Left lung (tissue), 10 donors: ENCODE data around the gene AKR1A1. TPM values are rescaled to one million over a fixed set of nuclear protein-coding genes. Genes with fewer than 3 reads are reported as not detected.

Experiments
- ATAC-seq: fragments of 200-7000 bp; cut with Tn5 transposase; one replicate; pipeline ENCODE4 v1.9.1; 2020; ENCODE audit warnings: moderate library complexity
- DNase-seq, 4 donors: peaks; one replicate each; pipeline ENCODE4 v3.0.0-alpha.2; 2013 to 2020
- H3K27ac ChIP-seq, 2 donors: fragments of 200-600 bp; sonication (generic) in 1 of 2; one replicate each; pipeline versions ENCODE4 v1.5.0 to v1.8.0; 2020 to 2021
- H3K27me3 ChIP-seq, 2 donors: fragments of 200-600 bp; sonication (generic) in 1 of 2; one replicate each; pipeline versions ENCODE4 v1.5.0 to v1.8.0; 2020 to 2021
- H3K36me3 ChIP-seq, 2 donors: fragments of 200-600 bp; sonication (generic) in 1 of 2; one replicate each; pipeline versions ENCODE4 v1.5.0 to v1.8.0; 2020 to 2021
- H3K4me1 ChIP-seq, 2 donors: fragments of 200-600 bp; one replicate each; pipeline ENCODE4 v1.8.0; 2021
- H3K4me3 ChIP-seq, 2 donors: fragments of 200-600 bp; sonication (generic) in 1 of 2; one replicate each; pipeline versions ENCODE4 v1.5.0 to v1.8.0; 2020 to 2021; ENCODE audit warnings: mild to moderate bottlenecking in 1 of 2
- H3K9me3 ChIP-seq, 2 donors: fragments of 200-600 bp; sonication (generic) in 1 of 2; one replicate each; pipeline versions ENCODE4 v1.5.0 to v1.8.0; 2020 to 2021
- intact Hi-C, 2 donors: fragments of 100-400 bp; cut with DNase I; formaldehyde crosslinking; loops; one replicate each; pipeline versions ENCODE4 v1.11.2 to v1.14.2; 2022
- polyA plus RNA-seq, 6 donors: library from polyadenylated mRNA; unstranded; fragments of 120-200 nt; gene quantifications; one replicate each; pipeline ENCODE4 v1.2.1, GENCODE V29; 2013; ENCODE audit not compliant: insufficient read length in 6 of 6
- total RNA-seq, 2 donors: library from RNA; stranded (reverse); fragmentation: NEBNext Ultra II Directional; extraction: Animal tissue kit (Norgen Biotek cat#: 25700); gene quantifications; one replicate each; pipeline ENCODE4 v1.2.1, GENCODE V29; 2021
- TF ChIP-seq, protein P1 (sequence below), 2 donors: fragments of 200-600 bp; sonication (generic) in 1 of 2; IDR thresholded peaks; one replicate each; pipeline versions ENCODE4 v1.5.0 to v1.8.0; 2021; ENCODE audit warnings: antibody characterized with exemption in 2 of 2
- donor health status: DM: no; HTN: yes; CAD: no.
- donor health status: DM: no; HTN: no; CAD: no.

The AKR1A1 gene
- total and polyA plus RNA-seq, 8 donors, result 134 to 258 (median 151) TPM

DNA sequence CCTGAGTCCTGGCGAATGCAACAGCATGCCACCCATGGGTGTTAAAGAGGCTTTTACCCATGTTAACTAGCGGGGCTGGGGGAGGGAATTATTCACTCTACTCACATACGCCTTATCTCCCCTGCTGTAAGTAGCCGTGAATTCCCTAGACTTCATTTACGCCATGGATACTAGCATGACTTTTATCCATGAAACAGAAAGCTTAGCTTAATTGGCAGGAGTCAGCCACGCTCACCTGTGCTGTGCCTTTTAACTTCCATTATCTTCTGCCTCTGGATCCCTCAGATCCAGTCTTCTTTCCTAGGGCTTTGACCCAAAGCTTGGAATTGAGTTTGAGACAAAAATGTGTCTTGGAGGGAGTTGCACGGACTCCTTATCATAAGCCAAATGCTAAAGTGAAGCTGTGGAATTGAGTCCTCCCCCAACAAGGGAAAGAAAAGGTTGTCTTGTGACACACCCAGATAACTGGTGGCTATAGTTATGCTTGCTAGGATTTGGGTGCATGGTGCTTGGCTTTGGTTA is 23.5 kb downstream of the AKR1A1 start:
- TF ChIP-seq, protein P1, sequence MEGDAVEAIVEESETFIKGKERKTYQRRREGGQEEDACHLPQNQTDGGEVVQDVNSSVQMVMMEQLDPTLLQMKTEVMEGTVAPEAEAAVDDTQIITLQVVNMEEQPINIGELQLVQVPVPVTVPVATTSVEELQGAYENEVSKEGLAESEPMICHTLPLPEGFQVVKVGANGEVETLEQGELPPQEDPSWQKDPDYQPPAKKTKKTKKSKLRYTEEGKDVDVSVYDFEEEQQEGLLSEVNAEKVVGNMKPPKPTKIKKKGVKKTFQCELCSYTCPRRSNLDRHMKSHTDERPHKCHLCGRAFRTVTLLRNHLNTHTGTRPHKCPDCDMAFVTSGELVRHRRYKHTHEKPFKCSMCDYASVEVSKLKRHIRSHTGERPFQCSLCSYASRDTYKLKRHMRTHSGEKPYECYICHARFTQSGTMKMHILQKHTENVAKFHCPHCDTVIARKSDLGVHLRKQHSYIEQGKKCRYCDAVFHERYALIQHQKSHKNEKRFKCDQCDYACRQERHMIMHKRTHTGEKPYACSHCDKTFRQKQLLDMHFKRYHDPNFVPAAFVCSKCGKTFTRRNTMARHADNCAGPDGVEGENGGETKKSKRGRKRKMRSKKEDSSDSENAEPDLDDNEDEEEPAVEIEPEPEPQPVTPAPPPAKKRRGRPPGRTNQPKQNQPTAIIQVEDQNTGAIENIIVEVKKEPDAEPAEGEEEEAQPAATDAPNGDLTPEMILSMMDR (IDR thresholded peaks at IDR 0.05), result no peak
- peaks cover 0 to 6% of the 10 kb centered on the region in 2 donors for H3K4me1 ChIP-seq
- no peak overlapping the region for H3K4me3 ChIP-seq
- H3K27ac ChIP-seq, result no peak overlapping the region
- peaks cover 0 to 21% of the 10 kb centered on the region in 2 donors for H3K36me3 ChIP-seq
- intact Hi-C loops, result loop anchor here in 1 of 2 donors (10.0 kb wide), 1 partner anchor 209 kb away; no protein-coding TSS in a partner anchor
- no peaks in the 10 kb centered on the region for H3K27me3 ChIP-seq
- DNase-seq (no peak), ATAC-seq (no peak)
- no peaks in the 10 kb centered on the region for H3K9me3 ChIP-seq

DNA sequence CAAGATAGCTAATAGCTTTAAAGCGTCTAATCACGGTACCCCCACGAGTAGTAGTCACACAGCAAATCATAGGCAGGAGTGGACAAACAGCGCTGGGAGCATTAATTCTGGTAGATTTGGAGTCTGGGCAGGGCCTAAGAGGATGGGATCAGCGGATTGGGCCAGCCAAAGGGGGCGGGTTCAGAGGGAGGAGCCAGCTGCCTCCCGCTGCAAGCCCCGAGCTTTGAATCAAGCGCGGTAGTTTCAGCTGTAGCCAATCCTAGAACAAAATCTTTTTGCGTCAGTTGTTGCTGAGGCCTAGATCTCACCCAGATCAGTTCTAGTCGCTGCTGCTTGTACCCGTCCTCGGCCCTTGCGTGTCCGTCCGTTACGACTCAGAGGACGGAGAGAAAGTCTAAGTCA is 32.6 kb downstream of the AKR1A1 start:
- peak; percentile 96 to 98 (median 97) for DNase-seq
- ATAC-seq, result peak; percentile 88
- H3K4me1 ChIP-seq, result peaks cover 9 to 39% of the 10 kb centered on the region in 2 donors
- peak overlapping the region; percentile 100 for H3K4me3 ChIP-seq
- no peaks in the 10 kb centered on the region for H3K27me3 ChIP-seq
- intact Hi-C loops, result no loop called here
- H3K9me3 ChIP-seq, result no peaks in the 10 kb centered on the region
- H3K36me3 ChIP-seq, result no peaks in the 10 kb centered on the region
- peak overlapping the region; percentile 93 for H3K27ac ChIP-seq
- TF ChIP-seq, protein P1 (IDR thresholded peaks at IDR 0.05), result no peak

DNA sequence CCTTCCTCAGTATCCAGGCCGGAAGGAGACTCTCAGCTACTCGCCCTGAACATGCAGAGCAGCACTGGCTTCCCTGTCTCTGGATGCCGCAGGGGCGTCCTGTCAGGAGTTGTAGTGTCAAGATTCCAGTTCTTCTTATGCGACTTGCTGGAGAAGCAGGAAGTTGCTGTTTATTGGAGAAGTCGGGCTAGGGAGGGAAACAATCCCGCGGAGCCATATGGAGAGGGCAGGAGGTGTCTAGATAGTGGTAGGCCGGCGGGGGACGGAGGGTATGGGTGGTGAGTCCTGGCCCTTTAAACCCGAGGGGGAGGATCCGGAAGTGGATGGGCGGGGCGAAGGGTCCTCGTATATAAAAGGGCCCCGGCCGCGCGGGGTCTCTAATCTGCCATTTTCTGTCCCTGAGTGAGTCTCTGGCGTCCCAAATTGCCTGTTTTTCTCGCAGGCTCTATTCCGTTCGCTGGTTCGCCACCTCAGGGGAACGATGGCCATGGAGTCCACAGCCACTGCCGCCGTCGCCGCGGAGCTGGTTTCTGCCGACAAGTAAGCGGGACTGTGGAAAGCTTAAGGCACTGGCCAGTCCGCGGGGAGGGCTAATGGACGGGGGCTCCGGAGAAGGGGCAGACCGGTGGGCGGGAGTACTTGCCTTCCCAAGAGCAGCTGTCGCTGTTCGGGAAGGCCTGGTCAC is 33.2 kb downstream of the AKR1A1 start, which contains the start of gene NASP:
Gene NASP (plus strand): TSS at position 376 of the 685 bp plus-strand sequence. CDS start 106 bp downstream, at position 482.
- Histone ChIP-seq H3K27ac (peak within 1 kb of the TSS; percentile 93), H3K4me3 (peak within 1 kb of the TSS; percentile 100), H3K27me3 (no peaks in the 10 kb centered on the region), H3K4me1 (peaks cover 9 to 39% of the 10 kb centered on the region in 2 donors), H3K9me3 (no peaks in the 10 kb centered on the region), H3K36me3 (no peaks in the 10 kb centered on the region)
- intact Hi-C loops, result no loop called here
- TF ChIP-seq, protein P1 (IDR thresholded peaks at IDR 0.05), result no peak
- ATAC-seq (peak; percentile 87), DNase-seq (peak; percentile 89 to 94 (median 92))

DNA sequence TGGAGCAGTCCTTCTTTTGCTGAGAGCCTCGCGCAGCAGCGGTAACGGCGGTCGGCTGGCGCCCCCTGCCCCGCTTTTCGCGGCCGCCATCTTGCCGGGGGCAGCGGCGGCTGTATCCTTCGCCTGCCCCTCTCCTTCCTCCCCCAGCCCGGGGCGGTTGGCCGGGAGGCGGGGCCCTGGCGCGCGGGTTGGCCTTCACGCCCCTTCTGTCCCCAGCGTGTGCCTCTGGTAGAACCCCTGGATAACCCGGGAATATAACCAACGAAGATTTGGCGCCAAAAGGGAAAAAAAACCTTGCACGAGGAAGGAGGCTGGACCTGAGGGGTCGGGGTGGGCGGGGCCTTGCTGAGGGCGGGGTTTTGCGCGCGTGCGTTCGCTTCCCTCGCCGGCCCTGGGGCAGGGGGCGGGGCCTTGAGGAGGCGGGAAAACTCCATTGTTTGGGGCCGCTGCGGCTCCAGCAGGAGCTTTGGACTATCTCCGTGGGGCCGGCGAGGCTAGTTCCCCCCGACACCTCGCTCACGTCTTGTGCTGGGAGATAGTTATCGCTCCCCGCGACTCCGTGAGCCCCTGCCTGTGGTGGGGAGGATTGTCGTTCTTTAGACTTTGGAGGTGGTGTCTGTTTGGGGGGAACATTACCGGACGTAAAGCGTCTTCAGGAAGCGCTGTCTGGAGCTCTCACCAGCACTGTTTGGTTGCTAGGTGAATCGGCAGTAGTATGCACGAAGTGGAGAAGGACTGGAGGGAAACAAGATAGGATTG is 33.9 kb downstream of the AKR1A1 start:
- intact Hi-C loops, result no loop called here
- Histone ChIP-seq H3K36me3 (no peaks in the 10 kb centered on the region), H3K27me3 (no peaks in the 10 kb centered on the region), H3K9me3 (no peaks in the 10 kb centered on the region), H3K4me3 (peak overlapping the region; percentile 100), H3K27ac (peak overlapping the region; percentile 93), H3K4me1 (peaks cover 9 to 39% of the 10 kb centered on the region in 2 donors)
- peak; percentile 89 to 95 (median 92) for DNase-seq
- peak; percentile 86 for ATAC-seq
- TF ChIP-seq, protein P1 (IDR thresholded peaks at IDR 0.05), result no peak

DNA sequence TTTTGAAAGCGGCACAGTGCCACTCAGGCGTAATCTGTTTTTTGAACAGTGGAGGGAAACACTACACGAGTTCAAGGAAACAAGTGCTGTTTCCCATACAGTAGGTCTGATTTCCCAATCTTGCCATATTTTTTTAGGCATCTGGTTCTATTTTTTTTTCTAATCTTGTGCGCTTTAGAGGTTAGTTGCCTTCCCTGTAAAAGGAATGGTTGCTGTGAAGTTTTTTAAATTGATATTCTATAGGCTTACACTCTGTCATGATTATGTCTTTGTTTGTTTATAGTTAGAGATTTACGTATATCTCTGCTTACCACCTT is 34.4 kb downstream of the AKR1A1 start:
- H3K4me3 ChIP-seq, result peak overlapping the region; percentile 100
- H3K27me3 ChIP-seq, result no peaks in the 10 kb centered on the region
- no peaks in the 10 kb centered on the region for H3K9me3 ChIP-seq
- DNase-seq, result no peak
- H3K36me3 ChIP-seq, result no peaks in the 10 kb centered on the region
- ATAC-seq, result no peak
- TF ChIP-seq, protein P1 (IDR thresholded peaks at IDR 0.05), result no peak
- H3K4me1 ChIP-seq, result peaks cover 12 to 39% of the 10 kb centered on the region in 2 donors
- peak overlapping the region; percentile 93 for H3K27ac ChIP-seq
- intact Hi-C loops, result no loop called here
